Activated CD8-positive, alpha-beta memory T cell treated with anti-CD3 and anti-CD28 coated beads for 48 hours (primary cell): ENCODE results near the gene FCRLA.
"Not testable (repeated sequence)": the region's sequence is repeated elsewhere in the genome, so short reads cannot be mapped to it uniquely, and the experiment has no call there.

Experiments
- DNase-seq, 3 experiments: peaks; one replicate each; pipeline ENCODE4 v3.0.0-alpha.2; 2020; ENCODE audit warnings: low read depth in 2 of 3, low spot score in 2 of 3

Gene FCRLA

GRCh38 chr1:161706482-161707347 lies at the start of gene FCRLA:
TSS of gene FCRLA (plus strand) at chr1:161707229. CDS start at chr1:161707265, 36 bp downstream.
- DNase-seq = no peak

- DNase-seq = not testable (repeated sequence)
Observed at GRCh38 chr1:161658524-161658923, 48.5 kb upstream of the FCRLA start.

GRCh38 chr1:161661660-161662311 lies 45.2 kb upstream of the FCRLA start:
- not testable (repeated sequence) for DNase-seq

- DNase-seq = not testable (repeated sequence)
Observed at GRCh38 chr1:161662684-161663339, 44.2 kb upstream of the FCRLA start, which contains the start of gene FCGR2B. TSS of gene FCGR2B (plus strand) at chr1:161663143. CDS start at chr1:161663242, 99 bp downstream.

- DNase-seq = not testable (repeated sequence)
Observed at GRCh38 chr1:161663569-161663968, 43.5 kb upstream of the FCRLA start.

- DNase-seq = not testable (repeated sequence)
Observed at GRCh38 chr1:161664689-161665088, 42.3 kb upstream of the FCRLA start.

- not testable (repeated sequence) for DNase-seq
Observed at GRCh38 chr1:161671045-161672020, 35.7 kb upstream of the FCRLA start.

GRCh38 chr1:161673437-161673836 lies 33.6 kb upstream of the FCRLA start:
- not testable (repeated sequence) for DNase-seq

GRCh38 chr1:161674447-161674846 lies 32.6 kb upstream of the FCRLA start:
- not testable (repeated sequence) for DNase-seq

GRCh38 chr1:161674908-161675307 lies 32.1 kb upstream of the FCRLA start:
- not testable (repeated sequence) for DNase-seq

GRCh38 chr1:161676441-161676840 lies 30.6 kb upstream of the FCRLA start:
- DNase-seq = no peak

- no peak for DNase-seq
Observed at GRCh38 chr1:161676958-161677689, 29.9 kb upstream of the FCRLA start.

GRCh38 chr1:161678500-161678899 lies 28.5 kb upstream of the FCRLA start:
- no peak for DNase-seq

GRCh38 chr1:161681879-161682278 lies 25.1 kb upstream of the FCRLA start:
- DNase-seq = no peak

- DNase-seq = no peak
Observed at GRCh38 chr1:161688946-161689345, 18.1 kb upstream of the FCRLA start.

GRCh38 chr1:161691846-161692245 lies 15.2 kb upstream of the FCRLA start:
- no peak for DNase-seq

GRCh38 chr1:161693020-161693712 lies 13.9 kb upstream of the FCRLA start:
- not testable (repeated sequence) for DNase-seq

GRCh38 chr1:161698302-161698701 lies 8.7 kb upstream of the FCRLA start:
- not testable (repeated sequence) for DNase-seq

- no peak for DNase-seq
Observed at GRCh38 chr1:161702250-161702649, 4.8 kb upstream of the FCRLA start.
